Lung (tissue), 12 donors: ENCODE data around the gene EIF4A3. TPM values are rescaled to one million over a fixed set of nuclear protein-coding genes. Genes with fewer than 3 reads are reported as not detected.

Experiments used
- ATAC-seq: fragments of 200-7000 bp; cut with Tn5 transposase; one replicate; pipeline ENCODE4 v1.9.1; 2020; ENCODE audit warnings: moderate number of reproducible peaks; ENCODE audit not compliant: insufficient read depth, low FRiP score
- DNase-seq, 3 donors: peaks; one replicate each; pipeline ENCODE4 v3.0.0-alpha.2; 2013 to 2017
- H3K27ac ChIP-seq, 2 donors: one replicate each; pipeline ENCODE4 v1.5.1; 2013; ENCODE audit warnings: mild to moderate bottlenecking in 2 of 2, moderate library complexity in 2 of 2, control low read depth in 1 of 2, inconsistent platforms in 1 of 2, low read depth in 1 of 2, low read length in 1 of 2
- H3K27me3 ChIP-seq, 3 donors: one replicate each; pipeline ENCODE4 v1.5.1; 2013; ENCODE audit warnings: low read length in 2 of 3; ENCODE audit not compliant: control insufficient read depth in 3 of 3, insufficient read depth in 3 of 3
- H3K36me3 ChIP-seq, 4 donors: one replicate each; pipeline ENCODE4 v1.5.1; 2013; ENCODE audit warnings: low read length in 4 of 4, mild to moderate bottlenecking in 1 of 4, moderate library complexity in 1 of 4; ENCODE audit not compliant: control insufficient read depth in 4 of 4, insufficient read depth in 4 of 4
- H3K4me1 ChIP-seq, 5 donors: one replicate each; pipeline ENCODE4 v1.5.1; 2013; ENCODE audit warnings: low read length in 5 of 5, mild to moderate bottlenecking in 2 of 5, moderate library complexity in 1 of 5; ENCODE audit not compliant: control insufficient read depth in 5 of 5, insufficient read depth in 5 of 5
- H3K4me3 ChIP-seq: one replicate; pipeline ENCODE4 v1.5.1; 2013; ENCODE audit warnings: mild to moderate bottlenecking, control low read depth, moderate library complexity
- H3K9ac ChIP-seq, 2 donors: one replicate each; pipeline ENCODE4 v1.5.1; 2013; ENCODE audit warnings: low read length in 2 of 2, control low read depth in 1 of 2; ENCODE audit not compliant: insufficient read depth in 1 of 2
- H3K9me3 ChIP-seq, 4 donors: one replicate each; pipeline ENCODE4 v1.5.1; 2013; ENCODE audit warnings: low read length in 3 of 4, mild to moderate bottlenecking in 1 of 4, moderate library complexity in 1 of 4; ENCODE audit not compliant: control insufficient read depth in 4 of 4, insufficient read depth in 3 of 4
- WGBS, 2 donors: extraction: QIAGEN DNeasy Blood & Tissue Kit; methylation state at CpG; one replicate each; pipeline ENCODE4 v1.1.7; 2013; 5-methylcytosine and 5-hydroxymethylcytosine counted together
- polyA plus RNA-seq, 2 donors: library from polyadenylated mRNA; stranded (reverse); fragments of 200-250 nt; gene quantifications; one replicate each; pipeline ENCODE4 v1.2.1, GENCODE V29; 2013
- total RNA-seq, 2 donors: library from RNA; depleted of rRNA in 1 of 2; stranded (reverse); fragments of >200 nt in 1 of 2; gene quantifications; one replicate each; pipeline ENCODE4 v1.2.1, GENCODE V29; 2014 to 2021
- TF ChIP-seq, protein P1 (sequence below): IDR thresholded peaks from 2 replicates; pipeline ENCODE4 v1.5.1; 2012; ENCODE audit warnings: mild to moderate bottlenecking; ENCODE audit errors: control extremely low read depth, extremely low read depth
- donor health status: control.
- donor health status: control.
- donor health status: Bipolar disorder and iron deficiency.
- donor health status: healthy.
- donor health status: DM: yes; HTN: yes; CAD: no.

EIF4A3 gene
- total and polyA plus RNA-seq, 4 donors = 37.4 to 112 (median 62.4) TPM

DNA sequence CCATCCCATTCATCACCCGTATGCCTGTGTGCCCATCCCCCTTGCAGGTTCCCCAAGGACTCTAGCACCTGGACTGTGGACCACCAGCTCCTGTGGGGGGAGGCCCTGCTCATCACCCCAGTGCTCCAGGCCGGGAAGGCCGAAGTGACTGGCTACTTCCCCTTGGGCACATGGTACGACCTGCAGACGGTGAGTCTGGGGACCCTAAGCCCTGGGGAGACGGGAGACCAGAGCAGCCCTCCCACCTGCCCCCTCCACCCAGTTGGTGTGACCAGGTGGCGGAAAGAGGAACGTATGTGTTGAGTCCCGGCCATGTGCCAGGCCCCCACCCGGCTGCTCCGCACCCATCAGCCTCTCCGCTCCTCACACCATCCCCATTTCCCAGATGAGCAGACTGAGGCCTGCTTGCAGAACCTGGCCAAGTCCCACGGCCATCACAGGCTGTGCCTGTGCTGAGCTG, 30.0 kb downstream of the EIF4A3 start:
- Histone ChIP-seq H3K36me3 (peaks cover 0 to 11% (median 0%) of the 10 kb centered on the region in 4 donors), H3K4me3 (no peak overlapping the region), H3K9me3 (peaks cover 0 to under 1% (median 0%) of the 10 kb centered on the region in 4 donors), H3K4me1 (no peaks in the 10 kb centered on the region), H3K27me3 (no peaks in the 10 kb centered on the region), H3K9ac (no peak overlapping the region), H3K27ac (no peak overlapping the region)
- 92 to 95% methylated on average over 12 to 13 of the region's 13 CpGs for WGBS, 2 donors
- TF ChIP-seq, protein P1, sequence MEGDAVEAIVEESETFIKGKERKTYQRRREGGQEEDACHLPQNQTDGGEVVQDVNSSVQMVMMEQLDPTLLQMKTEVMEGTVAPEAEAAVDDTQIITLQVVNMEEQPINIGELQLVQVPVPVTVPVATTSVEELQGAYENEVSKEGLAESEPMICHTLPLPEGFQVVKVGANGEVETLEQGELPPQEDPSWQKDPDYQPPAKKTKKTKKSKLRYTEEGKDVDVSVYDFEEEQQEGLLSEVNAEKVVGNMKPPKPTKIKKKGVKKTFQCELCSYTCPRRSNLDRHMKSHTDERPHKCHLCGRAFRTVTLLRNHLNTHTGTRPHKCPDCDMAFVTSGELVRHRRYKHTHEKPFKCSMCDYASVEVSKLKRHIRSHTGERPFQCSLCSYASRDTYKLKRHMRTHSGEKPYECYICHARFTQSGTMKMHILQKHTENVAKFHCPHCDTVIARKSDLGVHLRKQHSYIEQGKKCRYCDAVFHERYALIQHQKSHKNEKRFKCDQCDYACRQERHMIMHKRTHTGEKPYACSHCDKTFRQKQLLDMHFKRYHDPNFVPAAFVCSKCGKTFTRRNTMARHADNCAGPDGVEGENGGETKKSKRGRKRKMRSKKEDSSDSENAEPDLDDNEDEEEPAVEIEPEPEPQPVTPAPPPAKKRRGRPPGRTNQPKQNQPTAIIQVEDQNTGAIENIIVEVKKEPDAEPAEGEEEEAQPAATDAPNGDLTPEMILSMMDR = no peak
- DNase-seq (no peak), ATAC-seq (no peak)

DNA sequence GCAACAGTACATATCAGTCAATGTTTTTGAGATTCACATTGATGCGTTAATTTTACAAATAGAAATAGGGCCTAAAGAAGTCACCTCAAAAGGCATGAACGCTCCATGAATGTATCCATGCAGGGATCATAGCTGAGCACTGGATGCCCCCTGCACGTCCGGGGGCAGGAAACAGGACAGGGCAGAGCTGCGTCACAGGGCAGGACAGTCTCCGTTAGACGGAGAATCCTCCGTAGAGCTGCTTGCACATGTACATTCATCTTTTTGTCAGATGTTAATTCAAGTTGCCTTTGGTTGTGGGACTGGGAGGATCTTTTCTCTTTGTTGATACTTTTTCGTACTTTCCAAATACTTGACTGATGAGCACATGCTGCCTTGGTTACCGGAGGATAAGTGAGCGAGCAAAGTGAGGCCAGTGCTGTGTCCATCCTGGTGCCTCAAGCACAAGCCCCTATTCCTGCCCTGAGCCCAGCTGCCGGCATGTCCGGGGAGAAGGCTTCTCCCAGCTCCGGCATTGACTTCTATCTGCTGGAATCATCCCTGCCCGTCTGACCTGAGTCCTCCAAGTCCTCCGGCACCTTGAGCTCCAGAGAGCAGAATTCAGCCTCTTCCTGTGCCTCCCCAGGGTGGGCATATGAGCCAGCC, 30.5 kb downstream of the EIF4A3 start:
- no peak overlapping the region for H3K4me3 ChIP-seq
- DNase-seq (no peak), ATAC-seq (no peak)
- no peak overlapping the region for H3K27ac ChIP-seq
- peaks cover 0 to 11% (median 0%) of the 10 kb centered on the region in 4 donors for H3K36me3 ChIP-seq
- TF ChIP-seq, protein P1 = no peak
- H3K9ac ChIP-seq = no peak overlapping the region
- H3K4me1 ChIP-seq = no peaks in the 10 kb centered on the region
- no peaks in the 10 kb centered on the region for H3K27me3 ChIP-seq
- H3K9me3 ChIP-seq = no peaks in the 10 kb centered on the region
- WGBS, 2 donors = 84% methylated on average over 16 of the region's 16 CpGs

DNA sequence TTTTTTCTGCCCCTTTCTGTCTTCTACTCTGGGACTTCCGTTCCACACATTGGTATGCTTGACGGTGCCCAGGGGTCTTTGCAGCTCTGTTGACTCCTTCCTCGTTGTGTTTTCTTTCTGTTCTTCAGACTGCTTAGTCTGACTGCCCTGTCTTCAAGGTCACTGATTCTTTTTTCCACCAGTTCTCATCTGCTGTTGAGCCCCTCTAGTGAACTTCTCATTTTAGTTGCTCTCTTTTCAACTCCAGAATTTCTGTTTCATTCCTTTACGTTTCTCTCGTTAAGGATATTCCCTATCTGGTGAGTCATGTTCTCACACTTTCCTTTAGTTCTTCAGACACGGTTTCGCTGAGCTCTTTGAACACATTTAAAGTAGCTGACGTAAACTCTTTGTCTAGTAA, 31.8 kb downstream of the EIF4A3 start:
- H3K4me1 ChIP-seq = no peaks in the 10 kb centered on the region
- H3K9me3 ChIP-seq = no peaks in the 10 kb centered on the region
- no peak for DNase-seq
- H3K36me3 ChIP-seq = peaks cover 0 to 11% (median 0%) of the 10 kb centered on the region in 4 donors
- no peaks in the 10 kb centered on the region for H3K27me3 ChIP-seq
- no peak overlapping the region for H3K4me3 ChIP-seq
- WGBS, 2 donors = 91 to 97% methylated on average over 8 of the region's 8 CpGs
- no peak overlapping the region for H3K9ac ChIP-seq
- TF ChIP-seq, protein P1 = no peak
- no peak for ATAC-seq
- H3K27ac ChIP-seq = no peak overlapping the region
